ENCODE data around the gene ITGB1. TPM values are rescaled to one million over a fixed set of nuclear protein-coding genes. Genes with fewer than 3 reads are reported as not detected.
"Not testable (repeated sequence)": the region's sequence is repeated elsewhere in the genome, so short reads cannot be mapped to it uniquely, and the experiment has no call there.

ITGB1 gene
- total RNA-seq, 1 experiment from 2014 or later = 421 TPM

DNA sequence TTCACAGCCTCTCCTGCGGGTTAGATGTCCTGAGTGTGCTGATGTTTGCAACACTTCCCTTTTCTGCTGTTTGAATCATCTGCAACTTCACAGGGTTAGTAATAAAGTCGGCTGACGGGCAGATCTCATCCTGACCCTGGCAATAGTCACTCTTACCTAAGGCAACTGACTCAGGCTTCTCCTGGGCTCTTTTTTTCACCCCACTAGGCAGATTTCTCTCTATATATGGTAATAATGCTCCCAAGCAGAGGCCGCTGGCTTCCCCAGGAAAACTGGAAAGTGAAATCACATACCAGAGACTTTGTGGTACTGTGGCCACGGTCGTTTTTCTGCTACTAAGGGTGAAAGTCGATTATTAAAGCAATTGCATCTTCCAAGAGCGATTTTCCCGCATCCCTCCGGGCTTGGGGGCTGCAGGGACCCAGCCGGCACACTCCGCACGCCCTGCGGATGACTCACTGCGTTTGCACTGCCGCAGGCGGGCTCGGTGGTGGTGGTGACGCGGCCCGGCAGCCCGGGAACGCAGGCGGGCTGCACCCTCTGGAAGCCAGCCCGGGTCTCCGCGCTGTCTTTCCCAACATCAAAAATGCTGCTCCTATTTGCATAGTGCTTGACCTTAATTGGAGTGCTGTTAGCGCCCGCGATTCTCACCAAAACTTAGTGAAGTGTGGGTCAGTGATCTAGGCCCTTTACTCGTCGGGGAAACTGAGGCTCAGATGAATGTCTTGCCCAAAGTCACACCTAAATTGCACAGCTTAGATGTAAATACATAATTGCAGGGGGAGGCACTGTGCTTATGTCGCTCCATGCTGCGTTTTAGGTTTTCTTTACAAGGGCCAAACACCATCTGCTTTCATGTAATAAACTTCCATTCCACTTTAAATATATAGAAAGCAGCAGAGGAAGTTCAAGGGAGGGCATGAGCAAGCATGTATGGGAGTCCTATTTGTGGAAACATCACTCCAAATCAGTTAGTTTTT lies 47.6 kb upstream of the ITGB1 start:
- H3K27me3 ChIP-seq (ENCODE audit: insufficient read depth, low read depth) = no peaks in the 10 kb centered on the region
- intact Hi-C loops (cut with micrococcal nuclease; ENCODE audit: unreplicated experiment) = loop anchor here (1.0 to 10.0 kb wide), 5 partner anchors 20 to 751 kb away; partner anchors contain the start of gene ITGB1
- peak overlapping the region; percentile 57; the same call in 1 of the 2 replicates for H3K4me3 ChIP-seq
- H3K36me3 ChIP-seq (ENCODE audit: low read depth) = no peaks in the 10 kb centered on the region
- peak overlapping the region; percentile 90 for H3K4me2 ChIP-seq
- peaks cover 65% of the 10 kb centered on the region for H3F3A ChIP-seq (ENCODE audit: insufficient read depth, low read depth)
- H4K20me1 ChIP-seq (ENCODE audit: insufficient read depth) = no peaks in the 10 kb centered on the region
- peak overlapping the region; percentile 69 for H2AFZ ChIP-seq
- H3K9me2 ChIP-seq (ENCODE audit: insufficient read depth) = no peaks in the 10 kb centered on the region
- peaks cover 9% of the 10 kb centered on the region for H3K79me2 ChIP-seq (ENCODE audit: low read depth)
- ChIA-PET CTCF (interaction anchor here (0.7 kb wide), 1 partner anchor 210 kb away, joined by 3 read pairs; no protein-coding TSS in a partner anchor), POLR2A (ENCODE audit: unreplicated experiment) (interaction anchor here (0.5 to 1.0 kb wide), 5 partner anchors 23 to 1974 kb away, joined by 3 to 9 read pairs (median 5); partner anchors contain the start of gene ZNF438)
- peak; percentile 88 to 92 for DNase-seq
- TSS peak; percentile 64 for BruUV-seq (replicated peaks)
- TF ChIP-seq, protein P1, sequence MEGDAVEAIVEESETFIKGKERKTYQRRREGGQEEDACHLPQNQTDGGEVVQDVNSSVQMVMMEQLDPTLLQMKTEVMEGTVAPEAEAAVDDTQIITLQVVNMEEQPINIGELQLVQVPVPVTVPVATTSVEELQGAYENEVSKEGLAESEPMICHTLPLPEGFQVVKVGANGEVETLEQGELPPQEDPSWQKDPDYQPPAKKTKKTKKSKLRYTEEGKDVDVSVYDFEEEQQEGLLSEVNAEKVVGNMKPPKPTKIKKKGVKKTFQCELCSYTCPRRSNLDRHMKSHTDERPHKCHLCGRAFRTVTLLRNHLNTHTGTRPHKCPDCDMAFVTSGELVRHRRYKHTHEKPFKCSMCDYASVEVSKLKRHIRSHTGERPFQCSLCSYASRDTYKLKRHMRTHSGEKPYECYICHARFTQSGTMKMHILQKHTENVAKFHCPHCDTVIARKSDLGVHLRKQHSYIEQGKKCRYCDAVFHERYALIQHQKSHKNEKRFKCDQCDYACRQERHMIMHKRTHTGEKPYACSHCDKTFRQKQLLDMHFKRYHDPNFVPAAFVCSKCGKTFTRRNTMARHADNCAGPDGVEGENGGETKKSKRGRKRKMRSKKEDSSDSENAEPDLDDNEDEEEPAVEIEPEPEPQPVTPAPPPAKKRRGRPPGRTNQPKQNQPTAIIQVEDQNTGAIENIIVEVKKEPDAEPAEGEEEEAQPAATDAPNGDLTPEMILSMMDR (conservative IDR thresholded peaks at IDR 0.05) = no peak
- TF ChIP-seq EZH2 (IDR thresholded peaks at IDR 0.05; ENCODE audit: low read depth) = no peak
- peaks cover 4% of the 10 kb centered on the region; the same call in 1 of the 2 replicates for H3K9me3 ChIP-seq (ENCODE audit: insufficient read depth, low read depth)
- peak overlapping the region; percentile 93 for H3K27ac ChIP-seq
- peaks cover 77% of the 10 kb centered on the region for H3K4me1 ChIP-seq (replicated peaks; ENCODE audit: insufficient read depth)

DNA sequence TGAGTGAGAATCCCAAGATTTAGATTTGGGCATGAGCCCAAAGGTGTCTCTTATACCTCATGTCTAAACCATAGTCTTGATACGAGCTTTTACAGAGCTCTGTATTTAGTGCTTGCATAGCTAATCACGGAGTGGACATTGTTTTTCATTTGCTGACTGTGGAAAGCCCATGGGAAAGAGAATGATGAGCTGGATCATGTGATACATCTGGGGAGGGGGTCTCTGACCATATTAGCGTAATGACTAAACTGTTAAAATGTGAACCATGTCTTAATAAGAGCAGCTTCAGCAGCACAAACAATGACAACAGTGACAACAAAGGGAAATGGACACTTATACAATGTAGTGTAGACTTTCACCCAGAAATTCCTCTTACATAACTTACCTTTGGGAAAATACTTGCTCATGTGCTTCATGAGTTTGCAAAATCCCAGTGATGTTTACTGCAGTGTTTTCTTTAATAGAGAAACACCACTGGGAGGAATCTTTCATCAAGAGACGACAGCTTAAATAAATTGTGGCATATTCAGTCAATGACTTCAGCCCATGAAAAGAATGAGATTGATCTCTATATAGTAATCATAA lies 44.0 kb upstream of the ITGB1 start:
- peak in 1 of 2 experiments; percentile 74 for DNase-seq
- H3F3A ChIP-seq (ENCODE audit: insufficient read depth, low read depth) = peaks cover 65% of the 10 kb centered on the region
- H3K9me3 ChIP-seq (ENCODE audit: insufficient read depth, low read depth) = peaks cover 4% of the 10 kb centered on the region; the same call in 1 of the 2 replicates
- ChIA-PET CTCF (no interaction called here), POLR2A (ENCODE audit: unreplicated experiment) (interaction anchor here (0.5 to 0.7 kb wide), 3 partner anchors 22 to 747 kb away, joined by 3 to 8 read pairs (median 7); no protein-coding TSS in a partner anchor)
- H3K27me3 ChIP-seq (ENCODE audit: insufficient read depth, low read depth) = no peaks in the 10 kb centered on the region
- no peaks in the 10 kb centered on the region for H3K9me2 ChIP-seq (ENCODE audit: insufficient read depth)
- H3K4me1 ChIP-seq (replicated peaks; ENCODE audit: insufficient read depth) = peaks cover 69% of the 10 kb centered on the region
- no TSS peak for BruUV-seq (replicated peaks)
- no peak overlapping the region for H3K4me3 ChIP-seq
- peak overlapping the region; percentile 93 for H3K27ac ChIP-seq
- H3K36me3 ChIP-seq (ENCODE audit: low read depth) = no peaks in the 10 kb centered on the region
- intact Hi-C loops (cut with micrococcal nuclease; ENCODE audit: unreplicated experiment) = loop anchor here (10.0 kb wide), 1 partner anchor 747 kb away; no protein-coding TSS in a partner anchor
- H3K79me2 ChIP-seq (ENCODE audit: low read depth) = peaks cover 9% of the 10 kb centered on the region
- H4K20me1 ChIP-seq (ENCODE audit: insufficient read depth) = no peaks in the 10 kb centered on the region
- peak overlapping the region; percentile 47 for H3K4me2 ChIP-seq
- no peak for TF ChIP-seq EZH2 (IDR thresholded peaks at IDR 0.05; ENCODE audit: low read depth)
- TF ChIP-seq, protein P1 (conservative IDR thresholded peaks at IDR 0.05) = no peak
- no peak overlapping the region for H2AFZ ChIP-seq

DNA sequence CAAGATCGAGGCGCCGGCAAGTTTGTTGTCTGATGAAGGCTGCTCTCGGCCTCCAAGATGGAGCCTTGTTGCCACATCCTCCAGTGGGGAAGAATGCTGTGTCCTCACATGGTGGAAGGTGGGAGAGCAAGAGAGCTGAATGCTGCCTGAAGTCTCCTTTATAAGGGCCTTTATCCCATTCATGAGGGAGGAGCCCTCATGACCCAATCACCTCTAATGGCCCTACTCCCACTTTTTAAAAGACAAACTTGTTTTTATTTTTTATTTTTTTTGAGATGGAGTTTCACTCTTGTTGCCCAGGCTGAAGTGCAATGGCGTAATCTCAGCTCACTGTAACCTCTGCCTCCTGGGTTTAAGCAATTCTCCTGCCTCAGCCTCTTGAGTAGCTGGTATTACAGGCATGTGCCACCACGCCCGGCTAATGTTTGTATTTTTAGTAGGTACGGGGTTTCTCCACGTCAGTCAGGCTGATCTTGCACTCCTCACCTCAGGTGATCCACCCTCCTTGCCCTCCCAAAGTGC lies 40.1 kb upstream of the ITGB1 start:
- peak overlapping the region; percentile 56 for H3K4me2 ChIP-seq
- CTCF ChIA-PET = not testable (repeated sequence)

More for the DNA sequence above, 40.1 kb upstream of the ITGB1 start:
- peaks cover 30% of the 10 kb centered on the region; the same call in 1 of the 2 replicates for H3F3A ChIP-seq (ENCODE audit: insufficient read depth, low read depth)
- H3K4me1 ChIP-seq (replicated peaks; ENCODE audit: insufficient read depth) = peaks cover 37% of the 10 kb centered on the region
- H4K20me1 ChIP-seq (ENCODE audit: insufficient read depth); H3K4me3 ChIP-seq; H3K36me3 ChIP-seq (ENCODE audit: low read depth); H3K27me3 ChIP-seq (ENCODE audit: insufficient read depth, low read depth); H3K79me2 ChIP-seq (ENCODE audit: low read depth); H3K9me2 ChIP-seq (ENCODE audit: insufficient read depth); intact Hi-C loops (cut with micrococcal nuclease; ENCODE audit: unreplicated experiment); BruUV-seq (replicated peaks); H3K9me3 ChIP-seq (ENCODE audit: insufficient read depth, low read depth): not testable (repeated sequence)
- H2AFZ ChIP-seq = peak overlapping the region; percentile 45; the same call in 1 of the 2 replicates
- DNase-seq = peak; percentile 39 to 51
- H3K27ac ChIP-seq = peak overlapping the region; percentile 79
- POLR2A ChIA-PET (ENCODE audit: unreplicated experiment) = interaction anchor here (0.6 kb wide), 1 partner anchor 12 kb away, joined by 9 read pairs; no protein-coding TSS in a partner anchor
